Skeletal muscle cell (primary cell): ENCODE measurements around the gene UBC.

Source experiments
- DNase-seq: peaks from one replicate; pipeline ENCODE4 v3.0.0-alpha.2; 2010; ENCODE audit warnings: low read depth
- H3K4me3 ChIP-seq: 2 replicates; pipeline ENCODE4 v1.5.1; 2011; ENCODE audit warnings: low read depth, mild to moderate bottlenecking, control low read depth, low read length, moderate library complexity

UBC gene

GRCh38 chr12:124914392-124915238, at the start of gene UBC:
Gene UBC, minus strand, starts transcription at chr12:124914650. Its CDS starts 879 bp downstream, at chr12:124913771.
- peak; percentile 83 for DNase-seq
- H3K4me3 ChIP-seq, result peak within 1 kb of the TSS; percentile 96

- no peak for DNase-seq
- no peak overlapping the region for H3K4me3 ChIP-seq
Measured at GRCh38 chr12:124963211-124963610, 48.8 kb upstream of the UBC start.

GRCh38 chr12:124961055-124961454, 46.6 kb upstream of the UBC start:
- H3K4me3 ChIP-seq, result no peak overlapping the region
- no peak for DNase-seq

GRCh38 chr12:124956571-124956970, 42.1 kb upstream of the UBC start:
- no peak overlapping the region for H3K4me3 ChIP-seq
- DNase-seq, result no peak

GRCh38 chr12:124954771-124955170, 40.3 kb upstream of the UBC start:
- H3K4me3 ChIP-seq, result no peak overlapping the region
- DNase-seq, result no peak

GRCh38 chr12:124953689-124954405, 39.4 kb upstream of the UBC start:
- no peak for DNase-seq
- no peak overlapping the region for H3K4me3 ChIP-seq

- no peak for DNase-seq
- no peak overlapping the region for H3K4me3 ChIP-seq
Measured at GRCh38 chr12:124952801-124953200, 38.4 kb upstream of the UBC start.

- no peak overlapping the region for H3K4me3 ChIP-seq
- DNase-seq, result no peak
Measured at GRCh38 chr12:124952295-124952694, 37.8 kb upstream of the UBC start.

GRCh38 chr12:124949779-124950728, 35.6 kb upstream of the UBC start:
- H3K4me3 ChIP-seq, result no peak overlapping the region
- DNase-seq, result no peak

GRCh38 chr12:124949066-124949465, 34.6 kb upstream of the UBC start:
- DNase-seq, result no peak
- H3K4me3 ChIP-seq, result no peak overlapping the region

- no peak overlapping the region for H3K4me3 ChIP-seq
- DNase-seq, result no peak
Measured at GRCh38 chr12:124947561-124948398, 33.3 kb upstream of the UBC start.

GRCh38 chr12:124947013-124947412, 32.6 kb upstream of the UBC start:
- no peak for DNase-seq
- H3K4me3 ChIP-seq, result no peak overlapping the region

- H3K4me3 ChIP-seq, result no peak overlapping the region
- DNase-seq, result no peak
Measured at GRCh38 chr12:124946447-124946793, 32.0 kb upstream of the UBC start.

GRCh38 chr12:124941170-124941527, 26.7 kb upstream of the UBC start:
- H3K4me3 ChIP-seq, result peak overlapping the region; percentile 56
- DNase-seq, result no peak

GRCh38 chr12:124940393-124941169, 26.1 kb upstream of the UBC start:
- peak; percentile 74 for DNase-seq
- H3K4me3 ChIP-seq, result peak overlapping the region; percentile 56

GRCh38 chr12:124940143-124940392, 25.6 kb upstream of the UBC start:
- H3K4me3 ChIP-seq, result peak overlapping the region; percentile 56
- no peak for DNase-seq

GRCh38 chr12:124939421-124940142, 25.1 kb upstream of the UBC start:
- peak; percentile 92 for DNase-seq
- peak overlapping the region; percentile 56 for H3K4me3 ChIP-seq

GRCh38 chr12:124939079-124939420, 24.6 kb upstream of the UBC start:
- peak overlapping the region; percentile 56 for H3K4me3 ChIP-seq
- DNase-seq, result peak; percentile 76
